HG03571 (cell line): ENCODE measurements around the gene FUBP3.

ENCODE experiments used
- ATAC-seq: cut with Tn5 transposase; IDR thresholded peaks from one replicate; pipeline ENCODE4 v1.9.1; 2021; ENCODE audit not compliant: unreplicated experiment

Gene FUBP3

DNA sequence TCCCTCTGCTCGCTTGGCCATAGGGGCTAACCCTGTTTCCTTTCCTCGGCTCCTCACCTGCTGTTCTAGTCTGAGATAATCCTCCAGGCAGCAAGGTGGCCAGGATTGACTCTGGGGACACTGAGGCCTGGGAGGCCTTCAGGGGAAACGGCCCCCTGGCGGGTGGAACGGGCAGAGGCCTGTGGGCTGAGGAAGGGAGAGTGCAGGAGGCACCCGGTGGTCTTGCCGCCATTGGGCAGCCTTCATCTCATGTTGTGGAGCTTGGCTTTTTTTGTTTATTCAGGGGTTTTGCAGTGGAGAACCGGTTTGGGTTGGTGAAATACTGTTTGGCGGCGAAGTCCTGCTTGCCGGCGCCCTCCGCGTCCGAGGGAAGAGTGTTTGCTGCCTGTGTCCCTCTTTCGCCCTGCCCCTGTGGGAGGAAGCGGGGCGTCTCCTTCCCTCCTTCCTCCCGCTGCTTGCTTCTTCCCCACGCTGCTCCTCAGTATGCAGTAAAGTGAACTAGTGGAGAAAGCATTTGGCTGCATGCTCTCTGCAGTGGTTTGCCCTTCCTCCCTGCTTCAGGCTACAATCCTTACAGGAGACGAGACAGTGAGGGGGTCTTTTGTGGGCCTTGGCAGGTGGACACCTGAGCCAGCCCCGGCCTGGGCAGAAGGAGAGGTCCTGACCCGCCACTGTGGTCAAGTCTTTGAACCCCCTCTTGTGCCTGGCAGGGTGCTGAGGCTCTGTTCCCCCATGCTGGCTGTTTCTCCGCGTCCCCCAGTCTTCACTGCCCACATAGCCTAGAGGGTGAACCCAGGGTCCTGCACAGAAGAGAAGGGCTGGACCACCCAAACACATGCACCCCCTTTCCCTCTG lies 54.2 kb downstream of the FUBP3 start:
- ATAC-seq = no peak

DNA sequence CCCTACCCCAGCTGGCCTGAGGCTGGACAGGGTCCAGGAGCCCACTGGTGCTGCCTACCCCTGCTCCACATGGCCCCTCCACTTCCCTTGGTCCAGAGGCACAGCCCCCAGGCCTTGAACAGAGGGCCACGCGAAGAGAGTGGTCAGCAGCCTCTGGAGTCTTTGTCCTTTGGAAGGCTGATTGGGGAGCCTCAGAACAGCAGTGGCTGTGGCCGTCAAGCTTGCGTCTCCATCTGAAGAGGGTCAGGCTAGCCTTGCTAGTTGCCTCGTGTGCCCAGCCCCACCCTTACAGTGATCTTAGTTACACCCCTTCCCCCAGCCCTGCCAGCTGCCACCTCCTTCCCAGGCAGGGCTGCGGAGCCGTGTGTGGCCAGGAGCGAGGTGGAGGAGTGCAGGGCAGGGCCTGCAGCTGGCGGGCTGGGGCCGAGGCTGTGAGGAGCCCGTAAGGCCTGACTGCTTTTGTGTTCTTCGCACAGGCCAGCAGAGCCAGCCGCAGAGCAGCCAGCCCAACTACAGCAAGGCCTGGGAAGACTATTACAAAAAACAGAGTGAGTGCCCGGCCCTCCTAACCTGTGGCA lies 54.9 kb downstream of the FUBP3 start:
- ATAC-seq = no peak

DNA sequence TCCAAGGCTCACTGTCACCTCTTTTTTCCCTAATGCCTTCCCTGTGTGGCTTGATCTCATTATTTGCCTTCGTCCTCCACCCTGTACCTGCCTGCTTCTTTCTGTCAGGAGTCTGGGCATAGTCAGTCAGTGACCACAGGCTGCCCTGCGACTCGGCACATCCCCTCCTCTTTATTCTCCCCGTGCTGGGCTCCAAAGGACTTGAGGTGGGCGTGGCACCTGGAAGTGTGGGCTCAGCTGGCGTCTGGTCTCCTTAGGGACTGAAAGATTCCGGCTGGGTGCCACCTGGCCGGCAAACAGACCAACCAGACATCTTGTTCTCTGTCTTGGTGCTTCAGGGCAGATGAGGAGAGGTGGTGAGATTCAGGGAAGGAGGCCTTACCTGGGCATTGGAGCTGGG lies 55.4 kb downstream of the FUBP3 start:
- ATAC-seq = no peak

DNA sequence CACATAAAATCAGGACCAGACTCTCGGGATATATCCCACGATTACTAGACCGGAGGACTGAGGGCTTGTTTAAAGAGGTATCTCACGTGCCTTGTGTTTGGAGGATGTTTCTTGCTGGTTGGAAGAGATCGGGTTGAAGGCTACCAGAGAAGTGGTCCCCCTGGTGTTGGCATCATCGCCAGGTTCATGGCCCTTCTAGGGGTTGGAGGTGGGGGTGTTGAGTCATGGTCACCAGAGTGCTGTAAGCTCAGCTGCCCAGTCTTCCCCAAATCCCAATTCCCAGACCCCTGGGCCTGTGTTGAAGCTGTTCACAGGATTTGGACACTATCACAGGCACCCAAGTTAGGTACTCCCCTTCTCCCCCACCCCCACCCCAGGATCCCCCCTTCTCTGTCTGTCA lies 55.9 kb downstream of the FUBP3 start:
- ATAC-seq = no peak

DNA sequence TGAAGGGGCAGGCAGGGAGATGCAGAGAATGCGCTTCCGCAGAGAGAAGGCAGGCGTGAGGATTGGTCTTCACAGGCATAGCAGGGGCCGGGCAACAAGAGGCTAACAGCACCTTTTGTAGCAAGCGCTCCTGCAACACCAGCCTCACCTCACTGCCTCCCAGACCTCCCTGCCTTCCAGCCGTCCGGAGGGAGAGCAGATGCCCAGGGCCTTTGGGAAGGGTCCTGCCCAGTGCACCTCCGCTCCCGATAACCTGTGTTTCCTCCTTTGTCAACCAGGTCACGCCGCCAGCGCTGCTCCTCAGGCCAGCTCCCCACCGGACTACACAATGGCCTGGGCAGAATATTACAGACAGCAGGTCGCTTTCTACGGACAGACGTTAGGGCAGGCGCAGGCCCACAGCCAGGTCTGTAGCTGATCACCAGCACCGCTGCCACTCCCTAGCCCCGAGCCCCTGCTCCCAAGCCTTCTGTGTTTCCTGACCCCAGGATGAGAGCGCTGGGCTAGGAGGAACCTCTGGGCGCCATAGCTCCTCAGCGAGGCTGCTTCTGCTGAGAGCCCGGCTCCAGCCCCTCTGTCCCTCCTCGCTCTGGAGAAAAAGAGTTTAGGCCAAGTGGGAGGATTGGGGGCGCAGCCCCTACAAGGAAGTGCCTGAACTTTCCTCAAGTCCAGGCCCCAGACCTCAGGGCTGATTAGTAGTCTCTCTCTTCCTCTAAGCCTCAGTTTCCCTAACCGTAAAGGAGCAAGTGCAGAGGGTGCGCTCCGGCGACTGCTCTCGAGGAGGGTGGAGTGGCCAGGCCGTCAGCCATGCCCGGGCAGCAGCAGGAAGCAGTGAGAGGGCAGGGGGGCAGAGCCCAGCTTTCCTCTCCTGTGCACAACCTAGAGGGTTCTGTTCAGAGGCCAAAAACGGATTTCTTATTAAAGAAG lies 56.6 kb downstream of the FUBP3 start:
- no peak for ATAC-seq

DNA sequence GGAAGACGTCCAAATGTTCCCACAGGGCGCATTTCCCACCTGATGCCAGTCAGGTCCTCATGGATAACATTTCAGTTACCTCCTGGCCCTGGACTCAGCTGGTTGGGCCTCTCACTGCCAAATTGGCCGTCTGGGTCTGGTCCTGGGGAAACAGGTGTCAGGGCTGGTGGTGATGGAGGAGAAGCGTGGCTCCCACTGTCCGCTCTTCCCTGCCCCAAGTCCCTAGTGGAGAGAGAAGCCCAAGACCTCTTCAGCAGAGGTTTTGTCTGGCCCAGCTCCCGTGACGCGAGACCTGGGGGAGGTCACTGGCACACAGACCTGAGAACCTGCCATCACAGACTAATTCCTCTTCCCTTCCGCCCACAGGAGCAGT lies 57.3 kb downstream of the FUBP3 start:
- no peak for ATAC-seq

DNA sequence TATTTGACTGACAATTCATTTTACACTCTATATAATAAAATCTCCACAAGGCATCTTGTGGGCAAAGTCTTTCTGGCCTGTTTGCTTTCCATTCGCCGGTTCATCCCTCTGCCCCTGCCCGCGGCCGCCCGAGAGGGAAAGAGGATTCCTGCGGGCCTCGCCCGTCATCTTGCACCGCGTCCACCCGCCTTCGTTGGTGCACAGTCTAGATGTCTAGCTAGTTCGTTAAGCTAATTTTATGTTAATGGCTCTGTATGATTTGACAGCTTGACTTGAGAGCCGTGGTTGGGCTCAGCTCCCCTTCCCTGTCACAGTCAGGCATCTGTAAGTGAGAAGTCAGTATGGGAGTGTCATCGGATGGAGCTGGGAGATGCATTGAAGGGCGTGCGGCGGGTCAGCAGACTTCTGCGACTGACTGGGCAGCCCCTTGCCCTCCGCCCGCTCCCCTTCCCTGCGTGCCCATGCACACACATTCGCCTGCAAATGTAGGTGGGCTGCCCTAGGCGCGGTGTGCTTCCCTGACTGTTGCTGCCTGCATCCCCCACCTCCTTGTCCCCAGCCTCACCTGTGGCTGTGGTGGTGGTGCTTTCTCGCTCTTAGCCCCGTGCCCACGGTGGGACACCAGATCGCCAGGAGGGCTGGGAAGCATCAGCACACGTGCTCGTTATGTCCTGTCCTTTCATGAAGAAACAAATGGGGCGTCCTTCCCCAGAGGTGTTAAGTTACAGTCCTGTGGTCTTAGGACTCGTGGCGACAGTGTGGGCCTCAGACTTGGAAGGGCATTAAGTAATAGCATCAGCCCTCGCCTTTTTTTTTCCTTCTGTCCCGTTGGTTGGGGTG lies 59.1 kb downstream of the FUBP3 start:
- ATAC-seq = no peak

DNA sequence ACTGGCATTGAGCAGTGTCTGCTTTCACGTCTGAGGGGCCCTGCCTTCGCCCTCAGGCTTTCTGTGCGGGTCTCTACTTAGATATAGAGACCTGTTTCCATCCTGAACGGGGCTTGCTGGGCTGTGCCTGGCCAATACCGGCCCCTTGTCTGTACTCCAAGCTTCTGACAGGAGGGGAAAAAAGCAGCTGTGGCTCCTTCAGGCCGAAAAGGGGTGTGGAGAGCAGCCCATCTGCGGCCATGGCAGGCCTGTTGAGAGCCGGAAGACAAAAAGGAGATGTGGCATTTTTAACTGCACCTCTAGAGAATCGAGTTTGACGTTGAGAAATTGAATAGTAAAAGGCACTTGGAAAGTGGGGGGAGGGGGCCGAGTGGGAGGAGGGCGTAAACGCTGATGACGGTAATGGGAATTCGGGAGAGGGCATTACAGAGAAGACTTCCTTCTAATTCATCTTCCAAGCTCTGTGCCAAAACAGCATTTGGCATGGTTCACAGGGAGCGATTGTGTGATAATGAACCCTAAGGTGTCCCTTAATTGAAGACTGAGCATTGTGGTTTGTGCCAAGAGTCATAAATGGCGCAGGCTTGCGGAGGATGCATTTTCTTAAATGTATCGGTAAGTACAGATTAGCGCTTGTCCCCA lies 59.9 kb downstream of the FUBP3 start:
- no peak for ATAC-seq

DNA sequence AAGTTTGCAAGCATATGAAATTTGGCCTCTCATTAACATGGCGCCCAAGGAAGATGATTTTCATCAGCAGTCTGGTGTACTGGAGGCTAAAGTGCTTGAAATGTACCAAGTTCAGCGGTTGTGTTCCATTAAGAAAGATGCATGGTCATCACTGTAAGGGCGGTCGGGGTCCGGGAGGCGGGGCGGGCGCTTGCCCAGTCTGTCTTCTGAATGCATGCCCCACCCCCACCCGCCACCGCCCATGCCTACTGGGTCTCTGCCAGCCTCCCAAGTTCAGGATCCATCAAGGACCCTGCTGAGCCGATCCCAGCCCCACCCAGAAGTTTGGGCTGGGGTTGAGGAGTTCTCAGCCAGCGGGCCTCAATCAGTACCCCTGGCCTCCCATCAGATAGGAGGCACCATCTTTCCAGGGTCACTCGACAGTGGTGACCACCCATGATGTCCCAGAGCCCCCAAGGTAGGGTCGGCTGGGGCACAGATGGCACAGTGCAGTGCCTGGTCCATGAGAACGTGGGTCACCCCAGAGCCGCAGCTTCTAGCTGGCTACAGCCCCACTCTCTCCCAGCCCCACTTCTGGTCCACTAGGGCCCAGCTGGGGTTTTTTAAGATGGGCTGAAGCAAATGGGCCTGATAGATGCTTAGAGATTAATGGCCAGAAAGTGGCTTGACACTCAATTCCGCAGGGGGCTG lies 60.6 kb downstream of the FUBP3 start:
- ATAC-seq = no peak

DNA sequence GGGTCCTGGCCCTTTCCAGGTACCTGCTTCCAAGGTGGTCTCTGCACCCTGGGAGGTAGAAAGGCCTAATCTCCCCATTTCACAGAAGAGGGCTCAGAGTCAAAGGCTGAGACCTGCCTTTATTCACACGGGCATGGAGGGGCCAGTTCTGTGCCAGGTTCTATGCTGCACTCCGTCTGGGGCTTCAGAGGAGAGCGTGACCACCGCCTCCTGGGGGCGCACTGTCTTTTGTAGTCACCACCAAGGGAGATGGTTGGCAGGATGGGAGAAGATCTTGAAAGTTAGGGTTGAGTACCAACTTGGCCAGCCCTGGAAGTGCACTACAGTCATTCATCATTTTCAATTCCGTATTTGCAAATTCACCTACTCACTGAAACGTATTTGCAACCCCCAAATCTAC lies 61.3 kb downstream of the FUBP3 start:
- no peak for ATAC-seq

DNA sequence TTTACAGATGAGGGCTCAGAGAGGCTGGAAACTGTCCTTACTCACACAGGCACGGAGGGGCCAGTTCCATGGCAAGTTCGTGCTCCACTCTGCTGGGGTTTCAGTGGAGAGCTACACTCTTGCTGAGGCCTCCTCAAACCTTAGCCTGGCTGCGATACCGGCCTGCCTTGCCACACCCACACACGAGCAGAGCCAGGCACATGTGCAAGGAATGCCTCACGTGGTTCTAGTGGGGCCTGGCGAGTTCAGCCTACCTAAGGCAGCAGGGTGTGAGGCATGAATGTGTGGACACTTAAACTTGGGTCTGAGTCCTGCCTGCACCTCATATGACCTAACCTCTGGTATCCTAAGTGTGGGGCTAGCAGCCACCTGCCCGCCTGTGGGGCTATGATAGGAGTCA lies 63.5 kb downstream of the FUBP3 start:
- no peak for ATAC-seq

DNA sequence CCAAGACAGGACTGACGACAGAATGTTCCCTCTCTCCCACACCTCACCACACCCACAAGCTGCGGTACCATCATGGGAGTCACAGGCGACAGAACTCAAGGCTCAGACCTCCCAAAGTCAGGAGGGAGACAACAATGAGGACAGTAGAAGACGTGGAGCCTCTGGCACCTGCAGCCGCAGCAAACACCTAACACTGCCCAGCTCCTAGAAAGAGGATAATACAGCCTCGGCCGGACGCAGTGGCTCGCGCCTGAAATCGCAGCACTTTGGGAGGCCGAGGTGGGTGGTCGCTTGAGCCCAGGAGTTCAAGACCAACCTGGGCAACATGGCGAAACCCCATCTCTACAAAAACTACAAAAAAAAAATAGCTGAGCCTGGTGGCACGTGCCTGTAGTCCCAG lies 71.8 kb downstream of the FUBP3 start:
- no peak for ATAC-seq

DNA sequence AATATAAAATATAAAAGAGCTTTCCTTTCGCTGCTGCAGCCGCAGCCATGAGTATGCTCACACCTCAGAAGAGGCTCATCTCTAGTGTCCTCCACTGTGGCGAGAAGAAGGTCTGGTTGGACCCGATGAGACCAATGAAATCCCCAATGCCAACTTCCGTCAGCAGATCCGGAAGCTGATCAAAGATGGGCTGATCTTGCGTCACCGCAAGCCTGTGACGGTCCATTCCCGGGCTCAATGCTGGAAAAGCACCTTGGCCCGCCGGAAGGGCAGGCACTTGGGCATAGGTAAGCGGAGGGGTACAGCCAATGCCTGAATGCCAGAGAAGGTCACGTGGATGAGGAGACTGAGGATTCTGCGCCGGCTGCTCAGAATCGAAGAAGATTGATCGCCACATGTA lies 72.4 kb downstream of the FUBP3 start:
- ATAC-seq = no peak

DNA sequence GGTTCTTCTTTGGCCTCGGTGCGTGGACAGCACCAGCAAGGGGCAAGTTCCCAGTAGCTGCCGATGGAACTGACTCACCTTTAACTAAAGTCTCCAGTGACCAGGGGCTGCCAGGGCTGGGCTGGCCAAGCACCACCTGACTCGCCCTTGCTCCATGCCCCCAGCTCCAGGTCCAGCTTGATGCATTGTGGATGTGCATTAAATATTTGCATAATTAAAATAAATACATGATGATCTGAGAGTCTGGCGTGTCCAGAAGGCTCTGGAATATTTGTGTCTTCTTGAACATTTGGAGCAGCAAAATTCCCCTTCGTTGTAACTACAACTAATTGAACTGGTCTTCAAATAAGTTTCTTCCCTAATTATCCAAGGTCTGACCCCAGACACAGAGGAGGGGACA lies 75.5 kb downstream of the FUBP3 start:
- ATAC-seq = no peak

DNA sequence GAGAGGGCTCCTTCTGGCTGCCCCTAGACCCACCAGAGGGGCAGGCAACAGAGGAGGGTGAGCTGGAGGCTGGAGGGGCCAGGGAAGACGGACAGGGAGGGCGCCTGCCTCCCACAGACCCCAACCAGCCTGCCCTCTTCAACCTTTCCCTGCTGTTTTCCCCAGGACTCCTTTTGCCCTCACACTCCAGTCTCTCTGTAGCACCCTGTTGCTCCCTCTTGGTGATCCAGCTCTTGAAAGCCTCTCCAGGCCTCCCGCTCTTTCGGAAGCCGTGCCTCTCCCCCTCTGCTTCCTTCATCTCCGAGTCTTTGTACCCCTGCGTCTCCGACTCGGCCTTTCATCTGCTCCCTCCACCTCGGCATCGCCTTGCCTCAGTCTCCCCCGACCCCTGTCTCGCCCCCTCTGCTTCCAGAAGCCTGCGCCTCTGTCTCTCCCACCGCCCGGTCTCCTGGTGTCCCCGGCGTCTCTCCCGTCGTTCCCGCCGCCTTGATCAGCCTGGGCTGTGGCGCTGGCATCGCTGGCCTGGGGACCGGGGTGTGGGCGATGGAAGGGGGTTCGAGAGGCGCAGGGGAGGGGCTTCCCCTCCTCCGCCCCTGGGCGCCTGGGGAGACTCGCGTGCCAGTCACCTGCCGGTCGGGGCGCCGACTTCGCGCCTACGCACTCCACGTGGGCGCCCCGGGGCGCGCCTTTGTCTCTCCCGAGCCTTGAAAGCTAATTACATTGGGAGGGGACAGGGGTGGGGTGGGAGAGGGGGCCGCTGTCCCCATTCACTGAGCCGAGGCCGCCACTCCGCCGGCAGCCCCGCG lies 79.7 kb downstream of the FUBP3 start:
- ATAC-seq = no peak

DNA sequence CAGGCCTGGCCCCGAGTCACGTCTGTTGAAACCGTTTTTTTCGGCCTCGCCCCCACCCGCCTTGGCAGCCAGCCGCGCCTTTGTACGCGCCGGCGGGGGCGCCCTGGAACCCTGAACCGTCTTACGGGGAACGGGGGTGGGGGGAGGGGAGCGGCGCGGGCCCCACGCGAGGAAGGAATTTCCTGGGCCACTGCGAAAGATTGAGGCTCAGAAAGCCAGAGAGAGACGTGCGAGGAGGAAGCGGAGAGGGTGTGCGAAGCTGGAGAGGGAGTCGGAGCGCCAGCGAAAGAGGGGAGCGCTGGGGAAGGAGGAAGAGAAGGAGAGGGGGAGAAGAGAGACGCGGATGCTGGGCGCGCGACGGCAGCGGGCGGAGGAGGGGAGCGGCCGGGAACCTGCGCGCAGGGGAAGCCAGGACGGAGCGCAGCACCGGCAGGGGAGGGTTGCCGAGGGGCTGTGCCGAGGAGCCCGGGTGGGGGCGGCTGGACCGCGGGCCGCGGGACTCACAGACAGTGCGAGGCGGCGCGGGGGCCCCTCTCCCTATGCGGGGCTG lies 80.4 kb downstream of the FUBP3 start:
- ATAC-seq = no peak

DNA sequence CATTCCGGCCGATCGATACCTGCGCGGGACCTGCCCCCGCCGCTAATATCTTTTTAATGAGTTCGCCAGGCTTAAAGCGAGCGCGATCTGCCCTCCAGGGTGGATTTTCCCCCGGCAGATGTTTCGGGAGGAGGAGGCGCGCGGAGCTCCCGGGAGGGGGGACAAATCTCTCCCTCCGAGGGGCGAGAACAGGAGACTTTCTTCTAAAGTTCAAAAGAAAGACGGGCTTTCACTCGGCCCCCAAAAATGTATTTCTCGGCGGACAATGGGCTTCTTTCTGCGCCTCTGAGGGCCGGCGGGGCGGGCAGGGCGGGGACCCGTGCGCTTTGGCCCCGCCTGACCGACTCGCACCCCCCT lies 80.9 kb downstream of the FUBP3 start:
- ATAC-seq = no peak

DNA sequence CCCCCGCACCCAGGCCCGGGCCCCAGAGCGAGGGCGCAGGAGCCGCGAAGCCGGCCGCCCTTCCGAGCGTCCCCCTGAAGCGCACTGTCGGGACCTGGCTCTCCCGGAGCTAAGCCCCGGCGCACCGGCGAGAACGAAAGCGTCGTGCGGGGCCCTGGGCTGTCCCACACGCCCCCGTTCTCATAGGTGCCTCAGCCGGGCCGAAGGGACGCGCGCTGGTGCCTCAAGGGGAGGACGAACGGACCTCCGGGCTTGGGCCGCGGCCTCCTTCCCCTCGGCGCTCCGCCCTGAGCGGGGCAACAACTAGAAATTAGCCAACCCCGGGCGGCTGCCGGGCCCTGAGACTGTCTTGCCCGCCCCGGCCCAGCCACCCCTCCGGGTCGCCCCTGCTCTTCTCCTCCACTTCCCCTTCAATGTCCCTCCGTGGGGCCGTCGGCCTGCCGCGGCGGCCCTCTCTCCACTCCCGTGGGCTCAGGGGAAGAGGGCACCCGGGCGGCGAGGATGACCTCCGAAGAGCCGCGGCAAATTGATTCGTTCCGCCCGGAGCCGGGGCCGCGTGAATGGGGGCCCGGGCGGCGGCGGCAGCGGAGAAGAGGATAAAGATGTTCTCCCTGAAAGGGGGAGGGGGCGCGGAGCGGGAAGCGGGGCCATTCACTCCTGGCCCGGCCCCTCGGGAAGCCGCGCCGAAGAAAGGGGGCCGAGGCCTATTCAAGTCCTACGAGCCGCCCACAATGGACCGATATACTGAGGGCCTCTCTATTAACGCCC lies 81.5 kb downstream of the FUBP3 start:
- ATAC-seq = no peak
